ENCODE data around the gene PJA1.
A peak's percentile ranks its signal among the peaks of the same experiment; 100 is the strongest.

Gene PJA1

GRCh38 chrX:69137371-69138117 lies 27.7 kb downstream of the PJA1 start:
- TF ChIP-seq, protein P1, sequence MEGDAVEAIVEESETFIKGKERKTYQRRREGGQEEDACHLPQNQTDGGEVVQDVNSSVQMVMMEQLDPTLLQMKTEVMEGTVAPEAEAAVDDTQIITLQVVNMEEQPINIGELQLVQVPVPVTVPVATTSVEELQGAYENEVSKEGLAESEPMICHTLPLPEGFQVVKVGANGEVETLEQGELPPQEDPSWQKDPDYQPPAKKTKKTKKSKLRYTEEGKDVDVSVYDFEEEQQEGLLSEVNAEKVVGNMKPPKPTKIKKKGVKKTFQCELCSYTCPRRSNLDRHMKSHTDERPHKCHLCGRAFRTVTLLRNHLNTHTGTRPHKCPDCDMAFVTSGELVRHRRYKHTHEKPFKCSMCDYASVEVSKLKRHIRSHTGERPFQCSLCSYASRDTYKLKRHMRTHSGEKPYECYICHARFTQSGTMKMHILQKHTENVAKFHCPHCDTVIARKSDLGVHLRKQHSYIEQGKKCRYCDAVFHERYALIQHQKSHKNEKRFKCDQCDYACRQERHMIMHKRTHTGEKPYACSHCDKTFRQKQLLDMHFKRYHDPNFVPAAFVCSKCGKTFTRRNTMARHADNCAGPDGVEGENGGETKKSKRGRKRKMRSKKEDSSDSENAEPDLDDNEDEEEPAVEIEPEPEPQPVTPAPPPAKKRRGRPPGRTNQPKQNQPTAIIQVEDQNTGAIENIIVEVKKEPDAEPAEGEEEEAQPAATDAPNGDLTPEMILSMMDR (conservative IDR thresholded peaks at IDR 0.05; ENCODE audit: low read depth, low read length): no peak
- DNase-seq (ENCODE audit: low read depth): no peak
- H3K4me3 ChIP-seq (ENCODE audit: low read length): no peak overlapping the region

DNA sequence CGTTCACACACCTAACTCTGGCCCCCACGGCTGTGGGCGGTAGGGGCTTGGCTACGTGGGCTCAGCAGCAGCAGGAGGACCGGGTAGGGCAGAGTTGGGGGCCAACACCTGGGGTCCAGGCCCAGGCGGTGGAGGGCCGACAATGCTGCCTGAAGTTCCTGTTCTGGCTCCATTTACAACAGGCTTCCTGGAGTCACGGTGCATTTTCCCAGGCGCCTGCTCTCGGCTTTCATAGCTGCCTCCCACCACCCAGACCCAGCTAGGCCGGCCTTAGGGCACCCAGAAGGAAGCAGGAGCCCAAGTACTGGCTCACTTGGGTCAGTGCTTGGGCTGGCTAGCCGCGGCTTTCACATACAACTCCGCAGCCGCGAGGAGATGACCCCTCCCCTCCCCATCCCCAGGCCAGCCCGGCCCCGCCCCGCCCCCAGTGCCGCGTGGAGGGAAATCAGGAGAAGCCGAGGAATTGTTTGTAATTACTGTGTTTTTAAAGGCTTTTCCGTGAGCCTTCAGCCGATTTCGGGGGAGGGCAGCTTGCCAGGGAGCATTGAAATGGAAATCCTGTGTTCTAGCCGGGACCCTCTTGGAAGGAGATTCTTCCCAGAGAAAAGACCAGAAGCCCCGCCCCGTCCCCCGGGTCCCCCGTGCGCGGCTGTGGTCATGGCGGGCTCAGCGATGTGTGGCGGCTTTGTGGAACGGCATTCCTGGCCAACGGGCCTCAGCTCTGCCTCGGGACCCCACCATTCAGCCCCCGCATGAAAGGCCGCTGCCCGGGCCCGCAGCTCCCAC lies 28.5 kb downstream of the PJA1 start:
- no peak for DNase-seq (ENCODE audit: low read depth)
- no peak overlapping the region for H3K4me3 ChIP-seq (ENCODE audit: low read length)
- TF ChIP-seq, protein P1 (conservative IDR thresholded peaks at IDR 0.05; ENCODE audit: low read depth, low read length): no peak

GRCh38 chrX:69133921-69134542 lies 31.2 kb downstream of the PJA1 start:
- no peak overlapping the region for H3K4me3 ChIP-seq (ENCODE audit: low read length)
- DNase-seq (ENCODE audit: low read depth): peak; percentile 54

GRCh38 chrX:69131886-69132285 lies 33.4 kb downstream of the PJA1 start:
- no peak overlapping the region for H3K4me3 ChIP-seq (ENCODE audit: low read length)
- TF ChIP-seq, protein P1 (conservative IDR thresholded peaks at IDR 0.05; ENCODE audit: low read depth, low read length): no peak
- no peak for DNase-seq (ENCODE audit: low read depth)

More at GRCh38 chrX:69133921-69134542, 31.2 kb downstream of the PJA1 start:
- TF ChIP-seq, protein P1 (conservative IDR thresholded peaks at IDR 0.05; ENCODE audit: low read depth, low read length): peak; percentile 67

DNA sequence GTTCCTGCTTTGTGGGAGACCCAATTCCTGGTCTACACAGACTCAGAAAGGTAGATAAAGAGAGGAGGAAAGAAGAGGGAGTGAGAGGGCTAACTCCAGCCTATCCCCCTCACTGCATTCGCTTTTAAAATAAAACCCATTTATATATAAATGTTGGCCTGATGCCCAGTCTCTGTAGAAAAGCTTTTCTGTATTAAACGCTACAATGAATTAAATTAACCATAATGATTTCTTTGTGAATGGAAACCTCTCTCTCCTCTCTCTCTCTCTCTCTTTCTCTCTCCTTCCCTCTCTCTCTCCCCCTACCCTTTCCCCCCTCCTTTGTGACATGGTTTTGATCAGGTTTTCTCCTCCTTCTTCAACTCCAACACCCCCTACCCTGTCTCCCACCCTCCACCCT lies 34.8 kb downstream of the PJA1 start:
- H3K4me3 ChIP-seq (ENCODE audit: low read length): no peak overlapping the region

GRCh38 chrX:69128588-69128987 lies 36.7 kb downstream of the PJA1 start:
- DNase-seq (ENCODE audit: low read depth): no peak
- TF ChIP-seq, protein P1 (conservative IDR thresholded peaks at IDR 0.05; ENCODE audit: low read depth, low read length): no peak
- no peak overlapping the region for H3K4me3 ChIP-seq (ENCODE audit: low read length)

More for the DNA sequence above, 34.8 kb downstream of the PJA1 start:
- DNase-seq (ENCODE audit: low read depth): no peak
- TF ChIP-seq, protein P1 (conservative IDR thresholded peaks at IDR 0.05; ENCODE audit: low read depth, low read length): no peak
